ENCODE data around the gene REPS2. TPM values are rescaled to one million over a fixed set of nuclear protein-coding genes. Genes with fewer than 3 reads are reported as not detected.

REPS2 gene
- total and polyA plus RNA-seq, 2 experiments from 2014 or later: 1.2 to 4.4 TPM

DNA sequence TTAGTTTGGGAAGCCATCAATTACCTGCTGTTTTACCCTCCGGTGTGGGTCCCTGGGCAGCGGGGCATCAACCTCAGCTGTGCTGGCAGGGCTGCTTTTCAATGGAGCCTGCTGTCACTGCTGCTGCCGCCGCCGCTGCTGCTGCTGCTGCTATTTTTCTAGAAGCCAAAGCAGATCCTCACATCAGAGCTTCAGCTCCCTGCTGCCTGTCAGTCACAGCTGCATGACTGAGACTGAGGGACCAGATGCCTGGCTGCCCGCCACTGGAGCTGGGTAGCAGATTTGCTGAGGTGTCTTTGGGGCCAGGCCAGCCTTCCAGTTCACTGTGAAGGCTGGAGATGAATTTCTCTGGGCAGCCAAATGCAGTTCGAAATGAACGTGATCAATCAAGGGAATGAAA, 228.2 kb downstream of the REPS2 start (continued):
- TF ChIP-seq, protein P1, sequence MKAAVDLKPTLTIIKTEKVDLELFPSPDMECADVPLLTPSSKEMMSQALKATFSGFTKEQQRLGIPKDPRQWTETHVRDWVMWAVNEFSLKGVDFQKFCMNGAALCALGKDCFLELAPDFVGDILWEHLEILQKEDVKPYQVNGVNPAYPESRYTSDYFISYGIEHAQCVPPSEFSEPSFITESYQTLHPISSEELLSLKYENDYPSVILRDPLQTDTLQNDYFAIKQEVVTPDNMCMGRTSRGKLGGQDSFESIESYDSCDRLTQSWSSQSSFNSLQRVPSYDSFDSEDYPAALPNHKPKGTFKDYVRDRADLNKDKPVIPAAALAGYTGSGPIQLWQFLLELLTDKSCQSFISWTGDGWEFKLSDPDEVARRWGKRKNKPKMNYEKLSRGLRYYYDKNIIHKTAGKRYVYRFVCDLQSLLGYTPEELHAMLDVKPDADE (IDR thresholded peaks at IDR 0.05): no peak
- no peak for TF ChIP-seq NANOG (IDR thresholded peaks at IDR 0.05; ENCODE audit: borderline replicate concordance)

DNA sequence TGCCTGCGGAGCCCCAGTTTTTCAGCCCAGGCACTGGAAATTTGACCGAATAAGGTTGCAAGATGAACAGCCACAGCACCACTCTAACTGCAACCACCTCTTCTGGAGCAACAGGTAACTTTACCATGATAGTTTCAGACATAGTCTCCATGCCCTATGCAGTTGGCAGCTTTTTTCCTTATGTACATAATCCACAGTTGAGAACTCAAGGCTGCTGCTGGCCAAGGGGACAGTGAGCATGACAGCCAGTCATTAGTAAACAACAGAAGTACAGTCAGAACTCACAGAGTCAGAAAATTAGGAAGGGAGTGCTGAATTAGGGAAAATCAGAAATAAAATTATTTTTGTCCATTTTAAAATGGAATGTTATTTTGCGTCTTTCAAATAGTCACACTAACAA, 235.9 kb downstream of the REPS2 start:
- Histone ChIP-seq H4K20me1 (replicated peaks; ENCODE audit: insufficient read depth) (no peaks in the 10 kb centered on the region), H2AFZ (no peak overlapping the region), H3K27me3 (ENCODE audit: insufficient read depth) (no peaks in the 10 kb centered on the region), H3K79me2 (replicated peaks; ENCODE audit: insufficient read depth) (no peaks in the 10 kb centered on the region), H3F3A (replicated peaks; ENCODE audit: low read depth) (no peaks in the 10 kb centered on the region), H3K9me2 (ENCODE audit: insufficient read depth) (no peaks in the 10 kb centered on the region), H3K4me2 (no peak overlapping the region), H3K4me3 (no peak overlapping the region), H3K4me1 (ENCODE audit: insufficient read depth) (no peaks in the 10 kb centered on the region), H3K36me3 (ENCODE audit: insufficient read depth) (no peaks in the 10 kb centered on the region), H3K27ac (ENCODE audit: low read depth) (no peak overlapping the region)
- TF ChIP-seq CREB1 (CRISPR knock-in tag; IDR thresholded peaks at IDR 0.05; ENCODE audit: low read depth): no peak
- TF ChIP-seq JUNB (IDR thresholded peaks at IDR 0.05; ENCODE audit: unreplicated experiment): no peak
- no peak for TF ChIP-seq EZH2 (IDR thresholded peaks at IDR 0.05; ENCODE audit: low read depth, unreplicated experiment)
- TF ChIP-seq, protein P2, sequence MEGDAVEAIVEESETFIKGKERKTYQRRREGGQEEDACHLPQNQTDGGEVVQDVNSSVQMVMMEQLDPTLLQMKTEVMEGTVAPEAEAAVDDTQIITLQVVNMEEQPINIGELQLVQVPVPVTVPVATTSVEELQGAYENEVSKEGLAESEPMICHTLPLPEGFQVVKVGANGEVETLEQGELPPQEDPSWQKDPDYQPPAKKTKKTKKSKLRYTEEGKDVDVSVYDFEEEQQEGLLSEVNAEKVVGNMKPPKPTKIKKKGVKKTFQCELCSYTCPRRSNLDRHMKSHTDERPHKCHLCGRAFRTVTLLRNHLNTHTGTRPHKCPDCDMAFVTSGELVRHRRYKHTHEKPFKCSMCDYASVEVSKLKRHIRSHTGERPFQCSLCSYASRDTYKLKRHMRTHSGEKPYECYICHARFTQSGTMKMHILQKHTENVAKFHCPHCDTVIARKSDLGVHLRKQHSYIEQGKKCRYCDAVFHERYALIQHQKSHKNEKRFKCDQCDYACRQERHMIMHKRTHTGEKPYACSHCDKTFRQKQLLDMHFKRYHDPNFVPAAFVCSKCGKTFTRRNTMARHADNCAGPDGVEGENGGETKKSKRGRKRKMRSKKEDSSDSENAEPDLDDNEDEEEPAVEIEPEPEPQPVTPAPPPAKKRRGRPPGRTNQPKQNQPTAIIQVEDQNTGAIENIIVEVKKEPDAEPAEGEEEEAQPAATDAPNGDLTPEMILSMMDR (conservative IDR thresholded peaks at IDR 0.05; ENCODE audit: low read depth in 2 of 2): no peak
- no peak for TF ChIP-seq STAT1 (IDR thresholded peaks at IDR 0.05; ENCODE audit: unreplicated experiment)
- TF ChIP-seq ZNF331 (CRISPR knock-in tag; IDR thresholded peaks at IDR 0.05; ENCODE audit: low read depth): no peak
- TF ChIP-seq ZNF114 (CRISPR knock-in tag; IDR thresholded peaks at IDR 0.05): no peak
- TF ChIP-seq, protein P3, sequence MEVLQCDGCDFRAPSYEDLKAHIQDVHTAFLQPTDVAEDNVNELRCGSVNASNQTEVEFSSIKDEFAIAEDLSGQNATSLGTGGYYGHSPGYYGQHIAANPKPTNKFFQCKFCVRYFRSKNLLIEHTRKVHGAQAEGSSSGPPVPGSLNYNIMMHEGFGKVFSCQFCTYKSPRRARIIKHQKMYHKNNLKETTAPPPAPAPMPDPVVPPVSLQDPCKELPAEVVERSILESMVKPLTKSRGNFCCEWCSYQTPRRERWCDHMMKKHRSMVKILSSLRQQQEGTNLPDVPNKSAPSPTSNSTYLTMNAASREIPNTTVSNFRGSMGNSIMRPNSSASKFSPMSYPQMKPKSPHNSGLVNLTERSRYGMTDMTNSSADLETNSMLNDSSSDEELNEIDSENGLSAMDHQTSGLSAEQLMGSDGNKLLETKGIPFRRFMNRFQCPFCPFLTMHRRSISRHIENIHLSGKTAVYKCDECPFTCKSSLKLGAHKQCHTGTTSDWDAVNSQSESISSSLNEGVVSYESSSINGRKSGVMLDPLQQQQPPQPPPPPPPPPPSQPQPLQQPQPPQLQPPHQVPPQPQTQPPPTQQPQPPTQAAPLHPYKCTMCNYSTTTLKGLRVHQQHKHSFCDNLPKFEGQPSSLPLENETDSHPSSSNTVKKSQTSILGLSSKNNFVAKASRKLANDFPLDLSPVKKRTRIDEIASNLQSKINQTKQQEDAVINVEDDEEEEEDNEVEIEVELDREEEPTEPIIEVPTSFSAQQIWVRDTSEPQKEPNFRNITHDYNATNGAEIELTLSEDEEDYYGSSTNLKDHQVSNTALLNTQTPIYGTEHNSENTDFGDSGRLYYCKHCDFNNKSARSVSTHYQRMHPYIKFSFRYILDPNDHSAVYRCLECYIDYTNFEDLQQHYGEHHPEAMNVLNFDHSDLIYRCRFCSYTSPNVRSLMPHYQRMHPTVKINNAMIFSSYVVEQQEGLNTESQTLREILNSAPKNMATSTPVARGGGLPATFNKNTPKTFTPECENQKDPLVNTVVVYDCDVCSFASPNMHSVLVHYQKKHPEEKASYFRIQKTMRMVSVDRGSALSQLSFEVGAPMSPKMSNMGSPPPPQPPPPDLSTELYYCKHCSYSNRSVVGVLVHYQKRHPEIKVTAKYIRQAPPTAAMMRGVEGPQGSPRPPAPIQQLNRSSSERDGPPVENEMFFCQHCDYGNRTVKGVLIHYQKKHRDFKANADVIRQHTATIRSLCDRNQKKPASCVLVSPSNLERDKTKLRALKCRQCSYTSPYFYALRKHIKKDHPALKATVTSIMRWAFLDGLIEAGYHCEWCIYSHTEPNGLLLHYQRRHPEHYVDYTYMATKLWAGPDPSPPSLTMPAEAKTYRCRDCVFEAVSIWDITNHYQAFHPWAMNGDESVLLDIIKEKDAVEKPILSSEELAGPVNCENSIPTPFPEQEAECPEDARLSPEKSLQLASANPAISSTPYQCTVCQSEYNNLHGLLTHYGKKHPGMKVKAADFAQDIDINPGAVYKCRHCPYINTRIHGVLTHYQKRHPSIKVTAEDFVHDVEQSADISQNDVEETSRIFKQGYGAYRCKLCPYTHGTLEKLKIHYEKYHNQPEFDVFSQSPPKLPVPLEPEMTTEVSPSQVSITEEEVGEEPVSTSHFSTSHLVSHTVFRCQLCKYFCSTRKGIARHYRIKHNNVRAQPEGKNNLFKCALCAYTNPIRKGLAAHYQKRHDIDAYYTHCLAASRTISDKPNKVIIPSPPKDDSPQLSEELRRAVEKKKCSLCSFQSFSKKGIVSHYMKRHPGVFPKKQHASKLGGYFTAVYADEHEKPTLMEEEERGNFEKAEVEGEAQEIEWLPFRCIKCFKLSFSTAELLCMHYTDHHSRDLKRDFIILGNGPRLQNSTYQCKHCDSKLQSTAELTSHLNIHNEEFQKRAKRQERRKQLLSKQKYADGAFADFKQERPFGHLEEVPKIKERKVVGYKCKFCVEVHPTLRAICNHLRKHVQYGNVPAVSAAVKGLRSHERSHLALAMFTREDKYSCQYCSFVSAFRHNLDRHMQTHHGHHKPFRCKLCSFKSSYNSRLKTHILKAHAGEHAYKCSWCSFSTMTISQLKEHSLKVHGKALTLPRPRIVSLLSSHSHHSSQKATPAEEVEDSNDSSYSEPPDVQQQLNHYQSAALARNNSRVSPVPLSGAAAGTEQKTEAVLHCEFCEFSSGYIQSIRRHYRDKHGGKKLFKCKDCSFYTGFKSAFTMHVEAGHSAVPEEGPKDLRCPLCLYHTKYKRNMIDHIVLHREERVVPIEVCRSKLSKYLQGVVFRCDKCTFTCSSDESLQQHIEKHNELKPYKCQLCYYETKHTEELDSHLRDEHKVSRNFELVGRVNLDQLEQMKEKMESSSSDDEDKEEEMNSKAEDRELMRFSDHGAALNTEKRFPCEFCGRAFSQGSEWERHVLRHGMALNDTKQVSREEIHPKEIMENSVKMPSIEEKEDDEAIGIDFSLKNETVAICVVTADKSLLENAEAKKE (CRISPR knock-in tag; IDR thresholded peaks at IDR 0.05): no peak
- TF ChIP-seq EZH2phosphoT487 (IDR thresholded peaks at IDR 0.05; ENCODE audit: unreplicated experiment): no peak
- ATAC-seq (no peak), DNase-seq (ENCODE audit: low spot score) (no peak)
- H3K27me3 Mint-ChIP-seq (ENCODE audit: insufficient read depth, low read depth, poor library complexity): no peaks in the 10 kb centered on the region
- H3K27ac Mint-ChIP-seq: no peak overlapping the region
- no peak overlapping the region for H3K4me3 Mint-ChIP-seq
- H3K9me3 Mint-ChIP-seq: no peaks in the 10 kb centered on the region
- peaks cover 5% of the 10 kb centered on the region; the same call in 1 of the 3 replicates for H3K4me1 Mint-ChIP-seq
- no peaks in the 10 kb centered on the region for H3K36me3 Mint-ChIP-seq (ENCODE audit: low read depth)

Measured in GM23338 (cell line).